Measurements from ENCODE around the gene PMM1. TPM values are rescaled to one million over a fixed set of nuclear protein-coding genes. Genes with fewer than 3 reads are reported as not detected.
A peak's percentile ranks its signal among the peaks of the same experiment; 100 is the strongest.

Gene PMM1
- polyA plus RNA-seq, 1 donor (not counting 4 experiments of a cell fraction or from before 2014, with no cell fraction given) = 39.6 TPM

DNA sequence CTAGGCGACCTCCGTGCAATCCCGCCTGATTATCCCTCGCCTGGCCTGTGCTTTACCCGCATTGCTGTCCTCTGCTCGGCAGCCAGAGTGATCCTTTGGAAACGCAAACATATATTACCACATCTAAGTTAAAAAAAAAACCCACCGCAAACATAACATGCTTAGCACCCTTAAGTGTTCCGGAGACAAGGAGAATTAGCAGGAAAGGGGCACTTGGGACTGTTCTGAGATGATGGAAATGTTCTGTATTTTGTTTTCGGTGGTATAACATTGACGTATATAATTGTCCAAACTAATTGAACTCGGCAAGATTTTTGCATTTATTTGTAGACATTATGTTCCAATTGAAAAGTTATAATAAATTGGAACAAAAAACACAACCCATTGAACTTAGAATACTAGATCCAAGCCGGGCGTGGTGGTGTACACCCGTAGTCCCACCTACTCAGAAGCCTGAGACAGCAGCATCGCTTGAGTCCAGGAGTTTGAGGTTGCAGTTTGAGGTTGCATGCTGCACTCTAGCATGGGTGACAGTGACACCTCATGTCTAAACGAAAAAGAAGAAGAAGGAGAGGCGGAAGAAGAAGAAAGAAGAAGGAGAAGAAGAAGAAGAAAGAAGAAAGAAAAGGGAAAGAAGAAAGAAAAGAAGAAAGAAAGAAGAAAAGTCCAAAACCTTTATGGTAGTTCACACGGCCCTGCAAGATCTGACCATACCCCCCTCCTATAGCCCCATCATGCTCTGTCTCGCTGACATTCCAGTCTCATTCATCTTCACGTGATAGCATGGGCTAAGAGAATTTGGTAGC is 44.8 kb downstream of the PMM1 start:
- Histone ChIP-seq H3K27me3 (ENCODE audit: control insufficient read depth, extremely low read depth, insufficient read depth, low read length) (no peaks in the 10 kb centered on the region), H3K79me2 (ENCODE audit: control insufficient read depth, insufficient read depth, low read length) (peaks cover 42% of the 10 kb centered on the region), H3K4me1 (ENCODE audit: control insufficient read depth, extremely low read depth, insufficient read depth, low read length) (peaks cover 9% of the 10 kb centered on the region), H3K4me3 (ENCODE audit: control insufficient read depth in 2 of 3, extremely low read depth in 1 of 3, insufficient read depth in 2 of 3, low read depth in 1 of 3, low read length in 3 of 3) (peak overlapping the region; percentile 58 to 91 (median 65)), H3K4me2 (ENCODE audit: control insufficient read depth, extremely low read depth, insufficient read depth, low read depth, low read length) (peak overlapping the region; percentile 95), H3K9me1 (ENCODE audit: control insufficient read depth, extremely low read depth, insufficient read depth, low read length) (peaks cover 2% of the 10 kb centered on the region), H2AFZ (ENCODE audit: control insufficient read depth, low read length) (peak overlapping the region; percentile 86), H3K36me3 (ENCODE audit: control insufficient read depth in 2 of 2, extremely low read depth in 1 of 2, insufficient read depth in 2 of 2, low read length in 2 of 2) (peaks cover 4 to 9% of the 10 kb centered on the region in 2 experiments), H4K20me1 (ENCODE audit: control insufficient read depth, extremely low read depth, insufficient read depth, low read length) (peaks cover 4% of the 10 kb centered on the region), H3K9me3 (ENCODE audit: control insufficient read depth, low read depth, low read length) (no peaks in the 10 kb centered on the region), H3K9ac (ENCODE audit: control insufficient read depth, extremely low read depth, insufficient read depth, low read length) (peak overlapping the region; percentile 93), H3K27ac (ENCODE audit: control insufficient read depth, insufficient read depth, low read length) (no peak overlapping the region)
- dilution Hi-C loops (cut with MboI; ENCODE audit: extremely low pct_ligation_motif_present, low sequenced_read_pairs) = no loop called here
- DNase-seq (ENCODE audit: low read depth, low spot score) = no peak
- no peak for FAIRE-seq
- TF ChIP-seq, protein P1, sequence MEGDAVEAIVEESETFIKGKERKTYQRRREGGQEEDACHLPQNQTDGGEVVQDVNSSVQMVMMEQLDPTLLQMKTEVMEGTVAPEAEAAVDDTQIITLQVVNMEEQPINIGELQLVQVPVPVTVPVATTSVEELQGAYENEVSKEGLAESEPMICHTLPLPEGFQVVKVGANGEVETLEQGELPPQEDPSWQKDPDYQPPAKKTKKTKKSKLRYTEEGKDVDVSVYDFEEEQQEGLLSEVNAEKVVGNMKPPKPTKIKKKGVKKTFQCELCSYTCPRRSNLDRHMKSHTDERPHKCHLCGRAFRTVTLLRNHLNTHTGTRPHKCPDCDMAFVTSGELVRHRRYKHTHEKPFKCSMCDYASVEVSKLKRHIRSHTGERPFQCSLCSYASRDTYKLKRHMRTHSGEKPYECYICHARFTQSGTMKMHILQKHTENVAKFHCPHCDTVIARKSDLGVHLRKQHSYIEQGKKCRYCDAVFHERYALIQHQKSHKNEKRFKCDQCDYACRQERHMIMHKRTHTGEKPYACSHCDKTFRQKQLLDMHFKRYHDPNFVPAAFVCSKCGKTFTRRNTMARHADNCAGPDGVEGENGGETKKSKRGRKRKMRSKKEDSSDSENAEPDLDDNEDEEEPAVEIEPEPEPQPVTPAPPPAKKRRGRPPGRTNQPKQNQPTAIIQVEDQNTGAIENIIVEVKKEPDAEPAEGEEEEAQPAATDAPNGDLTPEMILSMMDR (optimal IDR thresholded peaks at IDR 0.05 in 1 of 3, IDR thresholded peaks at IDR 0.05 in 1 of 3, conservative IDR thresholded peaks at IDR 0.05 in 1 of 3; ENCODE audit: extremely low read depth in 1 of 3, insufficient read depth in 2 of 3, low read length in 3 of 3) = no peak
- no peak for TF ChIP-seq EZH2 (IDR thresholded peaks at IDR 0.05; ENCODE audit: low read length)

DNA sequence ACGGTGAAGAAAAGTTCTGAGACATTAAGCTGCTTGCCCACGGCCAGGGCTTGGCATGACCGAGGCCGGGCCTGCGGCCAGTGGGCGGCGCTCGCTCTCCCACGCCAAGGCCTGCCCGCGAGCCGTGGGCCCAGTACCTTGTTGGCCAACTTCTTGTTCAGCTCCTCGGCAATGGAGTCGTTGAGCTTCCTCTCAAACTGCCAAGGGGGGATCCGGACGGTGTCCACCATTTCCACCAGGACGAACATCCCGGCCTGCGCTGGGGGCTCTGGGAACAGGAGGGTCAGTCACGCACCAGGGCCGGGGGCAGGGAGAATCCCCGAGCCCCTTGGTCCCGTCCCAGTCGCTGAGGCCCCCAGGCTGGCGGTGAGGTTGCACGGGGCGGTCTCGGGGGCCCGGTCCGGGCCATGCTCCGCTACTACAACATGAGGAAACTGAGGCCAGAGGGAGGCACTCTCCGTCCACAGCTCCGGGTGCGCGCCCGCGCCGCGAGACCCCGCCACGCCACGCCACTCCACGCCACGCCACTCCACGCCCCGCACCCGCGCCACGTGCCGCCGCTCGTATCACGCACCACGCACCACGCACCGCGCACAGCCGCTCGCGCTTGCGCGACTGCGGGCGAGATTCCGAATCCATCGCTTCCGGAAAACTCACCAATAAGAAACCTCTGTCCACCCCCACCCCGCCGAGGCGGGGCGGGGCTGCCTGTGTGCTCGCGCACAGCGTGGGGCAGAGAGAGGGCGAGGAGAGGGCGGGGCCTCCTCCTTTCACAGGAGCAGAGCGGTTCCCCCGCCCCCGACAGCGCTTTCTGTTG is 45.6 kb downstream of the PMM1 start, which contains the start of gene POLR3H:
Gene POLR3H, minus strand, starts transcription at position 617 of the 817 bp plus-strand sequence. Its CDS starts 369 bp downstream, at position 248.
- Histone ChIP-seq H2AFZ (ENCODE audit: control insufficient read depth, low read length) (peak within 1 kb of the TSS; percentile 86), H3K79me2 (ENCODE audit: control insufficient read depth, insufficient read depth, low read length) (peaks cover 48% of the 10 kb centered on the region), H3K27me3 (ENCODE audit: control insufficient read depth, extremely low read depth, insufficient read depth, low read length) (no peaks in the 10 kb centered on the region), H3K4me1 (ENCODE audit: control insufficient read depth, extremely low read depth, insufficient read depth, low read length) (peaks cover 9% of the 10 kb centered on the region), H3K36me3 (ENCODE audit: control insufficient read depth in 2 of 2, extremely low read depth in 1 of 2, insufficient read depth in 2 of 2, low read length in 2 of 2) (peaks cover 12% of the 10 kb centered on the region in 2 experiments), H3K4me3 (ENCODE audit: control insufficient read depth in 2 of 3, extremely low read depth in 1 of 3, insufficient read depth in 2 of 3, low read depth in 1 of 3, low read length in 3 of 3) (peak within 1 kb of the TSS; percentile 88 to 92 (median 91)), H3K27ac (ENCODE audit: control insufficient read depth, insufficient read depth, low read length) (peak within 1 kb of the TSS; percentile 72), H3K9me3 (ENCODE audit: control insufficient read depth, low read depth, low read length) (no peaks in the 10 kb centered on the region), H3K9ac (ENCODE audit: control insufficient read depth, extremely low read depth, insufficient read depth, low read length) (peak within 1 kb of the TSS; percentile 93), H4K20me1 (ENCODE audit: control insufficient read depth, extremely low read depth, insufficient read depth, low read length) (peaks cover 4% of the 10 kb centered on the region), H3K9me1 (ENCODE audit: control insufficient read depth, extremely low read depth, insufficient read depth, low read length) (peaks cover 2% of the 10 kb centered on the region), H3K4me2 (ENCODE audit: control insufficient read depth, extremely low read depth, insufficient read depth, low read depth, low read length) (peak within 1 kb of the TSS; percentile 95)
- DNase-seq (ENCODE audit: low read depth, low spot score) (peak; percentile 78), FAIRE-seq (peak; percentile 83)
- no peak for TF ChIP-seq EZH2 (IDR thresholded peaks at IDR 0.05; ENCODE audit: low read length)
- TF ChIP-seq, protein P1 (optimal IDR thresholded peaks at IDR 0.05 in 1 of 3, IDR thresholded peaks at IDR 0.05 in 1 of 3, conservative IDR thresholded peaks at IDR 0.05 in 1 of 3; ENCODE audit: extremely low read depth in 1 of 3, insufficient read depth in 2 of 3, low read length in 3 of 3) = peak; percentile 44 to 80 (median 52)
- dilution Hi-C loops (cut with MboI; ENCODE audit: extremely low pct_ligation_motif_present, low sequenced_read_pairs) = no loop called here
